CD14-positive monocyte (primary cell): Measurements from ENCODE around the gene FOXP1. TPM values are rescaled to one million over a fixed set of nuclear protein-coding genes. Genes with fewer than 3 reads are reported as not detected.
A peak's percentile ranks its signal among the peaks of the same experiment; 100 is the strongest.

Source experiments
- DNase-seq, 3 donors: peaks; one replicate each; pipeline ENCODE4 v3.0.0-alpha.2; 2011 to 2022
- H2AFZ ChIP-seq: 2 replicates; pipeline ENCODE4 v1.6.0; 2012; ENCODE audit warnings: mild to moderate bottlenecking, low read depth, low read length, inconsistent platforms; ENCODE audit not compliant: insufficient read depth, poor library complexity, severe bottlenecking
- H3K27ac ChIP-seq, 2 donors: 1 replicate in 1 of 2; 2 replicates in 1 of 2; pipeline ENCODE4 v1.5.1; 2012 to 2013; ENCODE audit warnings: low read length in 2 of 2, control low read depth in 1 of 2, inconsistent platforms in 1 of 2, low read depth in 1 of 2, mild to moderate bottlenecking in 1 of 2
- H3K27me3 ChIP-seq, 2 donors: one replicate each; pipeline versions ENCODE4 v1.6.0 to v1.6.1; 2011 to 2013; ENCODE audit warnings: low read length in 2 of 2; ENCODE audit not compliant: control insufficient read depth in 2 of 2, insufficient read depth in 2 of 2
- H3K36me3 ChIP-seq, 2 donors: replicated peaks in 1 of 2; 1 replicate in 1 of 2; 2 replicates in 1 of 2; pipeline versions ENCODE4 v1.5.1 to v1.6.1; 2012 to 2013; ENCODE audit warnings: low read length in 2 of 2, control low read depth in 1 of 2, inconsistent platforms in 1 of 2, mild to moderate bottlenecking in 1 of 2; ENCODE audit not compliant: insufficient read depth in 2 of 2, control insufficient read depth in 1 of 2
- H3K4me1 ChIP-seq, 2 donors: 1 replicate in 1 of 2; 2 replicates in 1 of 2; pipeline versions ENCODE4 v1.5.1 to v1.6.1; 2012 to 2013; ENCODE audit warnings: low read length in 2 of 2, control low read depth in 1 of 2, inconsistent platforms in 1 of 2, mild to moderate bottlenecking in 1 of 2, moderate library complexity in 1 of 2; ENCODE audit not compliant: insufficient read depth in 2 of 2, control insufficient read depth in 1 of 2
- H3K4me2 ChIP-seq: replicated peaks from 2 replicates; pipeline ENCODE3; 2012; ENCODE audit warnings: low read length, moderate library complexity, mild to moderate bottlenecking; ENCODE audit not compliant: poor library complexity, severe bottlenecking; ENCODE audit errors: extremely low read depth
- H3K4me3 ChIP-seq, 3 experiments: fragments of 200-600 bp in 1 of 3; sonication (generic) in 1 of 3; replicated peaks in 1 of 3; 1 replicate in 2 of 3; 2 replicates in 1 of 3; pipeline ENCODE4 v1.5.1; 2011 to 2013; ENCODE audit warnings: low read length in 3 of 3, mild to moderate bottlenecking in 3 of 3, control low read depth in 2 of 3, low read depth in 2 of 3, inconsistent platforms in 1 of 3, moderate library complexity in 1 of 3
- H3K79me2 ChIP-seq: 2 replicates; pipeline ENCODE4 v1.6.0; 2012; ENCODE audit warnings: mild to moderate bottlenecking, control low read depth, inconsistent platforms, low read length, moderate library complexity; ENCODE audit not compliant: insufficient read depth
- H3K9ac ChIP-seq: 2 replicates; pipeline ENCODE4 v1.6.0; 2017; ENCODE audit warnings: low read length, mild to moderate bottlenecking; ENCODE audit not compliant: insufficient read depth, poor library complexity, severe bottlenecking
- H3K9me3 ChIP-seq, 2 donors: replicated peaks in 1 of 2; 1 replicate in 1 of 2; 2 replicates in 1 of 2; pipeline versions ENCODE4 v1.5.1 to v1.6.1; 2012 to 2013; ENCODE audit warnings: low read length in 2 of 2, control low read depth in 1 of 2; ENCODE audit not compliant: control insufficient read depth in 1 of 2, insufficient read depth in 1 of 2
- H4K20me1 ChIP-seq: 2 replicates; pipeline ENCODE4 v1.6.0; 2012; ENCODE audit warnings: mild to moderate bottlenecking, low read length, control low read depth, moderate library complexity; ENCODE audit not compliant: insufficient read depth
- H3K27ac Mint-ChIP-seq, 7 donors: one replicate each; pipeline ENCODE4 v1.8.0; 2020; ENCODE audit warnings: mild to moderate bottlenecking in 7 of 7, mixed read lengths in 7 of 7, moderate library complexity in 6 of 7, inconsistent platforms in 2 of 7
- H3K27me3 Mint-ChIP-seq, 3 donors: one replicate each; pipeline ENCODE4 v1.8.0; 2021 to 2022; ENCODE audit warnings: low read depth in 3 of 3, mild to moderate bottlenecking in 3 of 3, mixed read lengths in 3 of 3, moderate library complexity in 3 of 3, inconsistent platforms in 1 of 3
- H3K36me3 Mint-ChIP-seq, 2 donors: one replicate each; pipeline ENCODE4 v1.8.0; 2020; ENCODE audit warnings: mixed read lengths in 2 of 2, inconsistent platforms in 1 of 2, mild to moderate bottlenecking in 1 of 2
- H3K4me1 Mint-ChIP-seq: one replicate; pipeline ENCODE4 v1.8.0; 2020; ENCODE audit warnings: mild to moderate bottlenecking, mixed read lengths
- H3K4me3 Mint-ChIP-seq, 2 donors: one replicate each; pipeline ENCODE4 v1.8.0; 2020; ENCODE audit warnings: mild to moderate bottlenecking in 2 of 2, mixed read lengths in 2 of 2, moderate library complexity in 1 of 2
- H3K9me3 Mint-ChIP-seq, 7 donors: one replicate each; pipeline ENCODE4 v1.8.0; 2020 to 2022; ENCODE audit warnings: mixed read lengths in 7 of 7, mild to moderate bottlenecking in 6 of 7, moderate library complexity in 6 of 7, inconsistent platforms in 2 of 7
- CTCF ChIP-seq: fragments of 200-600 bp; IDR thresholded peaks from one replicate; pipeline ENCODE4 v1.8.0; 2022; ENCODE audit warnings: antibody characterized with exemption, mild to moderate bottlenecking
- WGBS: methylation state at CpG from one replicate; pipeline ENCODE4 v1.1.5; 2013; ENCODE audit warnings: missing lambda C conversion rate; ENCODE audit not compliant: insufficient coverage; 5-methylcytosine and 5-hydroxymethylcytosine counted together
- intact Hi-C, 2 donors: fragments of 100-400 bp; cut with micrococcal nuclease; formaldehyde crosslinking; loops; one replicate each; pipeline versions ENCODE4 v1.15.0 to v1.15.1; 2023
- polyA plus RNA-seq, 3 donors: library from polyadenylated mRNA; depleted of rRNA in 1 of 3; unstranded in 2 of 3; stranded (reverse) in 1 of 3; fragments of 300-500 nt in 2 of 3; fragments of >200 nt in 1 of 3; fragmentation: Illumina TruSeq in 2 of 3; gene quantifications; 1 replicate in 2 of 3; 2 replicates in 1 of 3; pipeline ENCODE4 v1.2.3, GENCODE V29; 2012 to 2021

The FOXP1 gene
- polyA plus RNA-seq, 3 donors = 25.7 to 42.6 (median 27.8) TPM

- Histone ChIP-seq H3K4me3 (no peak overlapping the region), H3K4me2 (no peak overlapping the region), H4K20me1 (peaks cover 54% of the 10 kb centered on the region), H3K4me1 (peaks cover 0 to 4% of the 10 kb centered on the region in 2 donors), H2AFZ (no peak overlapping the region), H3K79me2 (peaks cover 98% of the 10 kb centered on the region), H3K27ac (no peak overlapping the region), H3K9ac (no peak overlapping the region), H3K27me3 (no peaks in the 10 kb centered on the region), H3K36me3 (peaks cover 12 to 79% of the 10 kb centered on the region in 2 donors), H3K9me3 (no peaks in the 10 kb centered on the region)
- H3K4me1 Mint-ChIP-seq = peaks cover 46% of the 10 kb centered on the region
- no peaks in the 10 kb centered on the region for H3K9me3 Mint-ChIP-seq
- intact Hi-C loops = loop anchor here in 1 of 2 donors (10.0 kb wide), 1 partner anchor 110 kb away; no protein-coding TSS in a partner anchor
- no peak for DNase-seq
- 84% methylated on average over 4 of the region's 6 CpGs for WGBS
- peaks cover 49 to 53% of the 10 kb centered on the region in 2 donors for H3K36me3 Mint-ChIP-seq
- no peak overlapping the region for H3K4me3 Mint-ChIP-seq
- no peak for TF ChIP-seq CTCF
- H3K27ac Mint-ChIP-seq = peak overlapping the region in 2 of 7 donors; percentile 3 to 69
- no peaks in the 10 kb centered on the region for H3K27me3 Mint-ChIP-seq
Measured at GRCh38 chr3:71564361-71564760, 19.2 kb downstream of the FOXP1 start.

- Histone ChIP-seq H3K36me3 (peaks cover 12 to 79% of the 10 kb centered on the region in 2 donors), H4K20me1 (peaks cover 54% of the 10 kb centered on the region), H3K27ac (no peak overlapping the region), H3K4me1 (peaks cover 0 to 4% of the 10 kb centered on the region in 2 donors), H3K79me2 (peaks cover 98% of the 10 kb centered on the region), H2AFZ (no peak overlapping the region), H3K27me3 (no peaks in the 10 kb centered on the region), H3K9ac (no peak overlapping the region), H3K4me2 (no peak overlapping the region), H3K4me3 (no peak overlapping the region), H3K9me3 (no peaks in the 10 kb centered on the region)
- intact Hi-C loops = loop anchor here in 1 of 2 donors (10.0 kb wide), 1 partner anchor 109 kb away; no protein-coding TSS in a partner anchor
- DNase-seq = no peak
- H3K36me3 Mint-ChIP-seq = peaks cover 48 to 56% of the 10 kb centered on the region in 2 donors
- H3K4me1 Mint-ChIP-seq = peaks cover 44% of the 10 kb centered on the region
- H3K4me3 Mint-ChIP-seq = no peak overlapping the region
- H3K9me3 Mint-ChIP-seq = no peaks in the 10 kb centered on the region
- no peak for TF ChIP-seq CTCF
- no peak overlapping the region for H3K27ac Mint-ChIP-seq
- no CpG with 5 or more reads among the region's 3 CpGs for WGBS
- H3K27me3 Mint-ChIP-seq = no peaks in the 10 kb centered on the region
Measured at GRCh38 chr3:71563827-71564226, 19.7 kb downstream of the FOXP1 start.
